IMR-90 (cell line): ENCODE data around the gene SLC35E3. TPM values are rescaled to one million over a fixed set of nuclear protein-coding genes. Genes with fewer than 3 reads are reported as not detected.

ENCODE experiments used
- ATAC-seq: fragments of 200-7000 bp; cut with Tn5 transposase; 2 replicates; pipeline ENCODE4 v1.9.1; 2020; ENCODE audit warnings: low read depth, mild to moderate bottlenecking, moderate library complexity
- BruUV-seq: library from RNA; stranded (reverse); fragments of 400-500 nt; replicated peaks from 2 replicates; lab custom pipeline; 2021; lab: Mats Ljungman, UMichigan
- CTCF ChIA-PET: fragments of 300-600 bp; formaldehyde crosslinking; extraction: SDS; loops from one replicate; lab custom pipeline; 2021; ENCODE audit warnings: antibody characterized with exemption; lab: Yijun Ruan, JAX
- POLR2A ChIA-PET: fragments of 300-600 bp; sonication (Branson Sonifier 250); formaldehyde crosslinking; loops from one replicate; lab custom pipeline; 2022; ENCODE audit warnings: antibody characterized with exemption; ENCODE audit not compliant: unreplicated experiment; lab: Charles Lee
- DNase-seq: peaks from one replicate; pipeline ENCODE4 v3.0.0; 2013
- H2AFZ ChIP-seq: replicated peaks from 2 replicates; pipeline ENCODE3; 2013; ENCODE audit warnings: low read length, mild to moderate bottlenecking; ENCODE audit not compliant: poor library complexity
- H2AK5ac ChIP-seq: 2 replicates; pipeline ENCODE4 v1.6.1; 2013; ENCODE audit warnings: low read depth, low read length, inconsistent platforms
- H2AK9ac ChIP-seq: replicated peaks from 2 replicates; pipeline ENCODE3; 2013; ENCODE audit warnings: mild to moderate bottlenecking, low read depth, low read length, moderate library complexity; ENCODE audit not compliant: poor library complexity
- H2BK120ac ChIP-seq: 2 replicates; pipeline ENCODE4 v1.6.1; 2013; ENCODE audit warnings: low read depth, low read length, inconsistent platforms
- H2BK15ac ChIP-seq: 3 replicates; pipeline ENCODE4 v1.6.1; 2013; ENCODE audit warnings: low read depth, low read length, inconsistent platforms
- H2BK20ac ChIP-seq: 2 replicates; pipeline ENCODE4 v1.6.1; 2013; ENCODE audit warnings: low read depth, mild to moderate bottlenecking, inconsistent platforms, low read length, moderate library complexity
- H2BK5ac ChIP-seq: 2 replicates; pipeline ENCODE4 v1.6.1; 2013; ENCODE audit warnings: mild to moderate bottlenecking, low read depth, low read length, inconsistent platforms; ENCODE audit not compliant: poor library complexity, severe bottlenecking
- H3K14ac ChIP-seq: replicated peaks from 2 replicates; pipeline ENCODE4 v1.6.1; 2013; ENCODE audit warnings: low read depth, low read length, inconsistent platforms
- H3K18ac ChIP-seq: 2 replicates; pipeline ENCODE4 v1.6.1; 2013; ENCODE audit warnings: low read depth, low read length, control low read depth
- H3K23ac ChIP-seq: 2 replicates; pipeline ENCODE4 v1.6.1; 2013; ENCODE audit warnings: low read depth, low read length, inconsistent platforms
- H3K27ac ChIP-seq: 2 replicates; pipeline ENCODE4 v1.5.1; 2013; ENCODE audit warnings: mild to moderate bottlenecking, control low read depth, low read length; ENCODE audit not compliant: insufficient read depth
- H3K27me3 ChIP-seq: 2 replicates; pipeline ENCODE4 v1.6.1; 2013; ENCODE audit warnings: low read length; ENCODE audit not compliant: control insufficient read depth, insufficient read depth
- H3K36me3 ChIP-seq: 2 replicates; pipeline ENCODE4 v1.6.1; 2013; ENCODE audit warnings: low read length, mixed read lengths; ENCODE audit not compliant: control insufficient read depth, insufficient read depth
- H3K4ac ChIP-seq: 2 replicates; pipeline ENCODE4 v1.6.1; 2013; ENCODE audit warnings: low read depth, low read length, inconsistent platforms
- H3K4me1 ChIP-seq: 2 replicates; pipeline ENCODE4 v1.6.1; 2013; ENCODE audit warnings: low read length, mixed read lengths; ENCODE audit not compliant: control insufficient read depth, insufficient read depth
- H3K4me2 ChIP-seq: 2 replicates; pipeline ENCODE4 v1.6.1; 2013; ENCODE audit warnings: low read depth, mild to moderate bottlenecking, control low read depth, low read length, moderate library complexity
- H3K4me3 ChIP-seq: 2 replicates; pipeline ENCODE4 v1.5.1; 2013; ENCODE audit warnings: low read depth, mild to moderate bottlenecking, control low read depth, low read length, moderate library complexity; ENCODE audit not compliant: insufficient read depth
- H3K56ac ChIP-seq: 2 replicates; pipeline ENCODE4 v1.6.1; 2013; ENCODE audit warnings: low read length, inconsistent platforms; ENCODE audit not compliant: insufficient read depth; ENCODE audit errors: extremely low read depth
- H3K79me1 ChIP-seq, 2 experiments: 2 replicates each; pipeline ENCODE4 v1.6.1; 2013; ENCODE audit warnings: low read length in 2 of 2, inconsistent platforms in 1 of 2, low read depth in 1 of 2
- H3K9ac ChIP-seq: 2 replicates; pipeline ENCODE4 v1.6.1; 2013; ENCODE audit warnings: low read depth, low read length, control low read depth
- H3K9me1 ChIP-seq: 2 replicates; pipeline ENCODE4 v1.6.1; 2013; ENCODE audit warnings: low read length, inconsistent platforms; ENCODE audit not compliant: insufficient read depth
- H3K9me3 ChIP-seq: 2 replicates; pipeline ENCODE4 v1.6.1; 2013; ENCODE audit warnings: low read length; ENCODE audit not compliant: control insufficient read depth, insufficient read depth
- H4K20me1 ChIP-seq: 2 replicates; pipeline ENCODE4 v1.6.1; 2013; ENCODE audit warnings: low read length, inconsistent platforms; ENCODE audit not compliant: insufficient read depth
- H4K5ac ChIP-seq: 2 replicates; pipeline ENCODE4 v1.6.1; 2013; ENCODE audit warnings: mild to moderate bottlenecking, low read depth, low read length, control low read depth
- H4K8ac ChIP-seq, 2 experiments: 2 replicates each; pipeline ENCODE4 v1.6.1; 2013; ENCODE audit warnings: low read depth in 2 of 2, low read length in 2 of 2, control low read depth in 1 of 2, inconsistent platforms in 1 of 2
- H4K91ac ChIP-seq: 2 replicates; pipeline ENCODE4 v1.6.1; 2013; ENCODE audit warnings: low read depth, low read length, inconsistent platforms; ENCODE audit not compliant: insufficient read depth
- BHLHE40 ChIP-seq: fragments of 150-350 bp; IDR thresholded peaks from 2 replicates; pipeline ENCODE4 v1.6.1; 2016; ENCODE audit warnings: mild to moderate bottlenecking, low read depth, low read length
- CEBPB ChIP-seq: IDR thresholded peaks from 2 replicates; pipeline ENCODE4 v1.6.1; 2012; ENCODE audit warnings: low read depth, low read length, improper control_type of control experiment
- CHD1 ChIP-seq: IDR thresholded peaks from 2 replicates; pipeline ENCODE4 v1.6.1; 2012; ENCODE audit warnings: low read depth, low read length, improper control_type of control experiment
- FOS ChIP-seq: fragments of 150-350 bp; IDR thresholded peaks from 2 replicates; pipeline ENCODE4 v1.6.1; 2016; ENCODE audit warnings: low read depth, low read length
- MAFK ChIP-seq: IDR thresholded peaks from 2 replicates; pipeline ENCODE4 v1.6.1; 2012; ENCODE audit warnings: low read depth, low read length, improper control_type of control experiment
- MAZ ChIP-seq: IDR thresholded peaks from 2 replicates; pipeline ENCODE4 v1.6.1; 2012; ENCODE audit warnings: low read depth, mild to moderate bottlenecking, low read length, improper control_type of control experiment, moderate library complexity, borderline replicate concordance
- MXI1 ChIP-seq: IDR thresholded peaks from 2 replicates; pipeline ENCODE4 v1.6.1; 2012; ENCODE audit warnings: low read depth, mild to moderate bottlenecking, low read length, moderate library complexity, borderline replicate concordance
- NFE2L2 ChIP-seq: fragments of 150-350 bp; IDR thresholded peaks from 2 replicates; pipeline ENCODE4 v1.6.1; 2016; ENCODE audit warnings: low read depth, mild to moderate bottlenecking, low read length
- POLR2A ChIP-seq: IDR thresholded peaks from 2 replicates; pipeline ENCODE4 v1.6.1; 2012; ENCODE audit warnings: mild to moderate bottlenecking, low read depth, low read length
- RAD21 ChIP-seq: IDR thresholded peaks from 2 replicates; pipeline ENCODE4 v1.6.1; 2012; ENCODE audit warnings: low read length, improper control_type of control experiment
- RCOR1 ChIP-seq: IDR thresholded peaks from 2 replicates; pipeline ENCODE4 v1.6.1; 2012; ENCODE audit warnings: mild to moderate bottlenecking, low read length, improper control_type of control experiment; ENCODE audit not compliant: insufficient replicate concordance
- RFX5 ChIP-seq: IDR thresholded peaks from 2 replicates; pipeline ENCODE4 v1.8.0; 2012; ENCODE audit warnings: low read depth, mild to moderate bottlenecking, low read length, moderate library complexity
- SMC3 ChIP-seq: fragments of 150-350 bp; IDR thresholded peaks from 2 replicates; pipeline ENCODE4 v1.6.1; 2016; ENCODE audit warnings: low read depth, mild to moderate bottlenecking, antibody characterized with exemption, low read length, moderate library complexity
- WGBS, 2 experiments: methylation state at CpG; one replicate each; pipeline versions ENCODE4 v1.1.5 to v1.1.7; 2013; ENCODE audit warnings: missing lambda C conversion rate in 2 of 2; ENCODE audit not compliant: insufficient read length in 1 of 2; ENCODE audit errors: extremely low coverage in 2 of 2; 5-methylcytosine and 5-hydroxymethylcytosine counted together
- dilution Hi-C: fragments of 300-500 bp; cut with HindIII; formaldehyde crosslinking; loops from one replicate; pipeline ENCODE4 v1.14.3; 2018; ENCODE audit warnings: low sequenced_read_pairs; ENCODE audit not compliant: unreplicated experiment
- in situ Hi-C: fragments of 300-500 bp; cut with MboI; formaldehyde crosslinking; loops from 3 replicates; pipeline ENCODE4 v1.14.3; 2019; ENCODE audit warnings: low sequenced_read_pairs, inconsistent platforms, mixed read lengths
- intact Hi-C: fragments of 100-400 bp; cut with micrococcal nuclease; formaldehyde crosslinking; loops from 2 replicates; pipeline ENCODE4 v1.10.0; 2022
- polyA plus RNA-seq, 3 experiments: library from polyadenylated mRNA; depleted of rRNA; stranded (reverse); fragments of >200 nt; gene quantifications; 2 replicates each; pipeline ENCODE4 v1.2.3, GENCODE V29; 2012; ENCODE audit warnings: low replicate concordance in 1 of 3
- total RNA-seq: library from RNA; depleted of rRNA; stranded (reverse); fragments of >200 nt; gene quantifications from 2 replicates; pipeline ENCODE4 v1.2.3, GENCODE V29; 2012
- TF ChIP-seq, protein P1 (sequence below): conservative IDR thresholded peaks from 2 replicates; pipeline ENCODE4 v1.5.1; 2012; ENCODE audit warnings: mild to moderate bottlenecking, low read depth, low read length, improper control_type of control experiment
- TF ChIP-seq, protein P2 (sequence below): fragments of 150-350 bp; IDR thresholded peaks from 2 replicates; pipeline ENCODE4 v1.6.1; 2016; ENCODE audit warnings: low read depth, mild to moderate bottlenecking, low read length, moderate library complexity, borderline replicate concordance
- TF ChIP-seq, protein P3 (sequence below): fragments of 150-350 bp; IDR thresholded peaks from 2 replicates; pipeline ENCODE4 v1.6.1; 2017; ENCODE audit warnings: mild to moderate bottlenecking, antibody characterized with exemption, low read length, low read depth

Gene SLC35E3
- total and polyA plus RNA-seq, 2 of the 4 experiments (the other 2 are of a cell fraction), result 3.6 to 5.1 TPM

DNA sequence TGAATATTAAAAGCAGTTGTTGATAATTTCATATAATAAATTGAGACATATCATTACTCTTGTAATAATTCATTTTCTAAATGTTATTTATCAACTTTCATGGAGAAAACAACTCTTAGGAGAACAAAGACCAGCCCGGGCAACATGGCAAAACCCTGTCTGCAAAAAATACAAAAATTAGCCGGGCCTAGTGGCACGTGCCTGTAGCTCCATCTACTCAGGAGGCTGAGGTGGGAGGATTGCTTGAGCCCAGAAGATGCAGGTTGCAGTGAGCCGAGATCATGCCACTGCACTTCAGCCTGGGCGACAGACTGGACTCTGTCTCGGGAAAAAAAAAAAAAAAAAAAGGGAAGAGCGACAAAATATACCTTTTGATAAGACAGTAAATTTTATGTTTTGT lies 21.2 kb downstream of the SLC35E3 start:
- CTCF ChIA-PET, result interaction anchor here (0.5 kb wide), 1 partner anchor 10 kb away, joined by 4 read pairs; no protein-coding TSS in a partner anchor
- Histone ChIP-seq H4K20me1 (no peaks in the 10 kb centered on the region), H4K91ac (no peak overlapping the region), H4K8ac (no peak overlapping the region), H4K5ac (no peak overlapping the region), H3K56ac (no peak overlapping the region), H2AK9ac (no peak overlapping the region), H2AFZ (no peak overlapping the region), H3K23ac (no peak overlapping the region), H2BK5ac (no peak overlapping the region), H3K4me1 (no peaks in the 10 kb centered on the region), H3K79me1 (no peaks in the 10 kb centered on the region; a peak in 1 of 4 replicates), H3K36me3 (peaks cover 7% of the 10 kb centered on the region), H3K18ac (no peak overlapping the region), H3K27me3 (no peaks in the 10 kb centered on the region), H3K9ac (no peak overlapping the region), H3K14ac (no peak overlapping the region), H3K9me3 (no peaks in the 10 kb centered on the region), H3K4ac (no peak overlapping the region), H3K9me1 (0 out of 2 replicates have a peak, but pooled peaks cover 3% of the 10 kb centered on the region), H2BK120ac (no peak overlapping the region), H2AK5ac (no peak overlapping the region), H2BK15ac (no peak overlapping the region), H3K4me3 (no peak overlapping the region), H3K27ac (no peak overlapping the region), H3K4me2 (no peak overlapping the region), H2BK20ac (no peak overlapping the region)
- in situ Hi-C loops, result no loop called here
- POLR2A ChIA-PET, result no interaction called here
- DNase-seq, result no peak
- dilution Hi-C loops, result no loop called here
- WGBS, 2 experiments, result 100% methylated on average over 3 of the region's 7 CpGs; no CpG with 5 or more reads in 1 of the 2 experiments
- no peak for ATAC-seq
- intact Hi-C loops, result no loop called here
- no TSS peak for BruUV-seq
- TF ChIP-seq SMC3 (no peak), RCOR1 (no peak), MAFK (no peak), RFX5 (no peak), MAZ (no peak), CHD1 (no peak), NFE2L2 (no peak), RAD21 (no peak), FOS (no peak), BHLHE40 (no peak), POLR2A (no peak), MXI1 (no peak), CEBPB (no peak)
- TF ChIP-seq, protein P1, sequence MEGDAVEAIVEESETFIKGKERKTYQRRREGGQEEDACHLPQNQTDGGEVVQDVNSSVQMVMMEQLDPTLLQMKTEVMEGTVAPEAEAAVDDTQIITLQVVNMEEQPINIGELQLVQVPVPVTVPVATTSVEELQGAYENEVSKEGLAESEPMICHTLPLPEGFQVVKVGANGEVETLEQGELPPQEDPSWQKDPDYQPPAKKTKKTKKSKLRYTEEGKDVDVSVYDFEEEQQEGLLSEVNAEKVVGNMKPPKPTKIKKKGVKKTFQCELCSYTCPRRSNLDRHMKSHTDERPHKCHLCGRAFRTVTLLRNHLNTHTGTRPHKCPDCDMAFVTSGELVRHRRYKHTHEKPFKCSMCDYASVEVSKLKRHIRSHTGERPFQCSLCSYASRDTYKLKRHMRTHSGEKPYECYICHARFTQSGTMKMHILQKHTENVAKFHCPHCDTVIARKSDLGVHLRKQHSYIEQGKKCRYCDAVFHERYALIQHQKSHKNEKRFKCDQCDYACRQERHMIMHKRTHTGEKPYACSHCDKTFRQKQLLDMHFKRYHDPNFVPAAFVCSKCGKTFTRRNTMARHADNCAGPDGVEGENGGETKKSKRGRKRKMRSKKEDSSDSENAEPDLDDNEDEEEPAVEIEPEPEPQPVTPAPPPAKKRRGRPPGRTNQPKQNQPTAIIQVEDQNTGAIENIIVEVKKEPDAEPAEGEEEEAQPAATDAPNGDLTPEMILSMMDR, result no peak
- TF ChIP-seq, protein P2, sequence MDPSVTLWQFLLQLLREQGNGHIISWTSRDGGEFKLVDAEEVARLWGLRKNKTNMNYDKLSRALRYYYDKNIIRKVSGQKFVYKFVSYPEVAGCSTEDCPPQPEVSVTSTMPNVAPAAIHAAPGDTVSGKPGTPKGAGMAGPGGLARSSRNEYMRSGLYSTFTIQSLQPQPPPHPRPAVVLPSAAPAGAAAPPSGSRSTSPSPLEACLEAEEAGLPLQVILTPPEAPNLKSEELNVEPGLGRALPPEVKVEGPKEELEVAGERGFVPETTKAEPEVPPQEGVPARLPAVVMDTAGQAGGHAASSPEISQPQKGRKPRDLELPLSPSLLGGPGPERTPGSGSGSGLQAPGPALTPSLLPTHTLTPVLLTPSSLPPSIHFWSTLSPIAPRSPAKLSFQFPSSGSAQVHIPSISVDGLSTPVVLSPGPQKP, result no peak
- TF ChIP-seq, protein P3, sequence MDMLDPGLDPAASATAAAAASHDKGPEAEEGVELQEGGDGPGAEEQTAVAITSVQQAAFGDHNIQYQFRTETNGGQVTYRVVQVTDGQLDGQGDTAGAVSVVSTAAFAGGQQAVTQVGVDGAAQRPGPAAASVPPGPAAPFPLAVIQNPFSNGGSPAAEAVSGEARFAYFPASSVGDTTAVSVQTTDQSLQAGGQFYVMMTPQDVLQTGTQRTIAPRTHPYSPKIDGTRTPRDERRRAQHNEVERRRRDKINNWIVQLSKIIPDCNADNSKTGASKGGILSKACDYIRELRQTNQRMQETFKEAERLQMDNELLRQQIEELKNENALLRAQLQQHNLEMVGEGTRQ, result no peak
